Measurements from ENCODE around the gene CCNF.
A peak's percentile ranks its signal among the peaks of the same experiment; 100 is the strongest.
"Not testable (repeated sequence)": the region's sequence is repeated elsewhere in the genome, so short reads cannot be mapped to it uniquely, and the experiment has no call there.

The CCNF gene

GRCh38 chr16:2429771-2430663, 770 bp downstream of the CCNF start:
- Histone ChIP-seq H3K27ac (peak overlapping the region; percentile 86), H3K4me3 (ENCODE audit: low read depth, low read length) (peak overlapping the region; percentile 95), H3K9me3 (ENCODE audit: severe bottlenecking) (no peaks in the 10 kb centered on the region), H3K36me3 (peaks cover 44% of the 10 kb centered on the region), H3K27me3 (ENCODE audit: insufficient read depth, low read depth, severe bottlenecking) (no peaks in the 10 kb centered on the region)
- DNase-seq, result no peak
- TF ChIP-seq, protein P1, sequence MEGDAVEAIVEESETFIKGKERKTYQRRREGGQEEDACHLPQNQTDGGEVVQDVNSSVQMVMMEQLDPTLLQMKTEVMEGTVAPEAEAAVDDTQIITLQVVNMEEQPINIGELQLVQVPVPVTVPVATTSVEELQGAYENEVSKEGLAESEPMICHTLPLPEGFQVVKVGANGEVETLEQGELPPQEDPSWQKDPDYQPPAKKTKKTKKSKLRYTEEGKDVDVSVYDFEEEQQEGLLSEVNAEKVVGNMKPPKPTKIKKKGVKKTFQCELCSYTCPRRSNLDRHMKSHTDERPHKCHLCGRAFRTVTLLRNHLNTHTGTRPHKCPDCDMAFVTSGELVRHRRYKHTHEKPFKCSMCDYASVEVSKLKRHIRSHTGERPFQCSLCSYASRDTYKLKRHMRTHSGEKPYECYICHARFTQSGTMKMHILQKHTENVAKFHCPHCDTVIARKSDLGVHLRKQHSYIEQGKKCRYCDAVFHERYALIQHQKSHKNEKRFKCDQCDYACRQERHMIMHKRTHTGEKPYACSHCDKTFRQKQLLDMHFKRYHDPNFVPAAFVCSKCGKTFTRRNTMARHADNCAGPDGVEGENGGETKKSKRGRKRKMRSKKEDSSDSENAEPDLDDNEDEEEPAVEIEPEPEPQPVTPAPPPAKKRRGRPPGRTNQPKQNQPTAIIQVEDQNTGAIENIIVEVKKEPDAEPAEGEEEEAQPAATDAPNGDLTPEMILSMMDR (IDR thresholded peaks at IDR 0.05; ENCODE audit: low read depth, low read length), result no peak

GRCh38 chr16:2432286-2432685, 3.0 kb downstream of the CCNF start:
- Histone ChIP-seq H3K27me3 (ENCODE audit: insufficient read depth, low read depth, severe bottlenecking) (no peaks in the 10 kb centered on the region), H3K36me3 (peaks cover 61% of the 10 kb centered on the region), H3K4me3 (ENCODE audit: low read depth, low read length) (no peak overlapping the region), H3K27ac (no peak overlapping the region), H3K9me3 (ENCODE audit: severe bottlenecking) (no peaks in the 10 kb centered on the region)
- DNase-seq, result no peak
- TF ChIP-seq, protein P1 (IDR thresholded peaks at IDR 0.05; ENCODE audit: low read depth, low read length), result no peak

- peaks cover 68% of the 10 kb centered on the region for H3K36me3 ChIP-seq
- DNase-seq, result no peak
- TF ChIP-seq, protein P1 (IDR thresholded peaks at IDR 0.05; ENCODE audit: low read depth, low read length), result no peak
Observed at GRCh38 chr16:2432801-2433505, 3.7 kb downstream of the CCNF start.

DNA sequence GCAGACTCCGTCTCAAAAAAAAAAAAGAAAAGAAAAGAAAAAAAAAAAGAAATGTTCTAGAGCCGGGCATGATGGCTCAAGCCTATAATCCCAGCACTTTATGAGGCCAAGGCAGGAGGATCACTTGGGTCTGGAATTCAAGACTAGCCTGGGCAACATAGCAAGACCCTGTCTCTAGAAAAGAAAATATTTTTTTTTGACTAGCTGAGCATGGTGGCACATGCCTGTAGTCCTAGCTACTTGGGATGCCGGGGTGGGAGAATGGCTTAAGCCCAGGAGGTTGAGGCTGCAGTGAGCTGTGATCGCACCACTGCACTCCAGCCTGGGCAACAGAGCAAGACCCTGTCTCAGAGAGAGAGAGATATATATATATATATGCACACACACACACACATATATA, 6.0 kb downstream of the CCNF start:
- not testable (repeated sequence) for DNase-seq; H3K4me3 ChIP-seq (ENCODE audit: low read depth, low read length); H3K27ac ChIP-seq; H3K27me3 ChIP-seq (ENCODE audit: insufficient read depth, low read depth, severe bottlenecking); H3K9me3 ChIP-seq (ENCODE audit: severe bottlenecking)
- peaks cover 91% of the 10 kb centered on the region for H3K36me3 ChIP-seq

More at GRCh38 chr16:2432801-2433505, 3.7 kb downstream of the CCNF start:
- Histone ChIP-seq H3K27me3 (ENCODE audit: insufficient read depth, low read depth, severe bottlenecking) (no peaks in the 10 kb centered on the region), H3K27ac (no peak overlapping the region), H3K4me3 (ENCODE audit: low read depth, low read length) (no peak overlapping the region), H3K9me3 (ENCODE audit: severe bottlenecking) (no peaks in the 10 kb centered on the region)

DNA sequence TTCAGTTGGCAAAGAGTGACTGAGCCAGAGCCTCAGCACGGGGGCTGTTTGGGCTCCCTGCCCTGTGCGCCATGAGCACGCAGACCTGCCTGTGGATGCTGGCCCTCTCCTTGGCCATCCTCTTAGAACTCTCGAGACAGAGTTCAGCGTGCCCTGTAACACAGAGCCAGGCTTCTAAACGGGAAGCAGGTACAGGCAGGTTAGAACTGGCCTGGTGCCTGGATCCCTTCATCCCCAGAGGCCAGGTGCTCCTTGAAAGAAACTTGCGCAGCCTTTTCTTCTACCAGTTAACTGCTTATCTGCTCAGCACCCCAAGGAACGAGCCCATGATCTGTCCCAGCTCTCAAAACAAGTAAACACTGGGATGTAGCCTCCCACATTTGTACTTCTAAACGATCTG, 6.9 kb downstream of the CCNF start:
- no peak overlapping the region for H3K4me3 ChIP-seq (ENCODE audit: low read depth, low read length)
- peaks cover 92% of the 10 kb centered on the region for H3K36me3 ChIP-seq
- no peaks in the 10 kb centered on the region for H3K27me3 ChIP-seq (ENCODE audit: insufficient read depth, low read depth, severe bottlenecking)
- H3K9me3 ChIP-seq (ENCODE audit: severe bottlenecking), result no peaks in the 10 kb centered on the region
- no peak overlapping the region for H3K27ac ChIP-seq
- TF ChIP-seq, protein P1 (IDR thresholded peaks at IDR 0.05; ENCODE audit: low read depth, low read length), result no peak
- no peak for DNase-seq

- no peak for DNase-seq
- no peak overlapping the region for H3K27ac ChIP-seq
- TF ChIP-seq, protein P1 (IDR thresholded peaks at IDR 0.05; ENCODE audit: low read depth, low read length), result no peak
- peaks cover 90% of the 10 kb centered on the region for H3K36me3 ChIP-seq
- H3K27me3 ChIP-seq (ENCODE audit: insufficient read depth, low read depth, severe bottlenecking), result no peaks in the 10 kb centered on the region
- no peak overlapping the region for H3K4me3 ChIP-seq (ENCODE audit: low read depth, low read length)
- no peaks in the 10 kb centered on the region for H3K9me3 ChIP-seq (ENCODE audit: severe bottlenecking)
Observed at GRCh38 chr16:2437032-2437790, 8.0 kb downstream of the CCNF start.

All from WERI-Rb-1 (cell line).